ENCODE results near the gene POLA1.

DNA sequence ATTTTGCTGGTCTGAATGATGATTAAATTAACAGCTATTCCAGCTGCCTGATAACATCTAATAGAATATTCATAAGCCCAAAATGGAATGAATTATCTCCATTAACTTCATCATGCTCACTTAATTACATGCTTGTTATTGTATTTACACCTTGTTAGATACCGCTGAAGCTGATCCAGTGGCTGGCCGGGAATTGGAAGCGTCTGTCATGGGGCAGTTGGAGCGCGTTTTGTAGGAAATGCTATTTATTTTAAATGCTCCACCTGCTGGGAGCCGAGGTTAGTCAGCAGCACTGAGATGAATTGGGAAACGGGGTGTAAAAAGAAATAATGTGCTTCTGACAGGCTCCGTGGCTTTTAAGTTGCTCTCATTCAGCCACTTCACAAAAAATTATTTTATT is 296.8 kb downstream of the POLA1 start:
- TF ChIP-seq, protein P1, sequence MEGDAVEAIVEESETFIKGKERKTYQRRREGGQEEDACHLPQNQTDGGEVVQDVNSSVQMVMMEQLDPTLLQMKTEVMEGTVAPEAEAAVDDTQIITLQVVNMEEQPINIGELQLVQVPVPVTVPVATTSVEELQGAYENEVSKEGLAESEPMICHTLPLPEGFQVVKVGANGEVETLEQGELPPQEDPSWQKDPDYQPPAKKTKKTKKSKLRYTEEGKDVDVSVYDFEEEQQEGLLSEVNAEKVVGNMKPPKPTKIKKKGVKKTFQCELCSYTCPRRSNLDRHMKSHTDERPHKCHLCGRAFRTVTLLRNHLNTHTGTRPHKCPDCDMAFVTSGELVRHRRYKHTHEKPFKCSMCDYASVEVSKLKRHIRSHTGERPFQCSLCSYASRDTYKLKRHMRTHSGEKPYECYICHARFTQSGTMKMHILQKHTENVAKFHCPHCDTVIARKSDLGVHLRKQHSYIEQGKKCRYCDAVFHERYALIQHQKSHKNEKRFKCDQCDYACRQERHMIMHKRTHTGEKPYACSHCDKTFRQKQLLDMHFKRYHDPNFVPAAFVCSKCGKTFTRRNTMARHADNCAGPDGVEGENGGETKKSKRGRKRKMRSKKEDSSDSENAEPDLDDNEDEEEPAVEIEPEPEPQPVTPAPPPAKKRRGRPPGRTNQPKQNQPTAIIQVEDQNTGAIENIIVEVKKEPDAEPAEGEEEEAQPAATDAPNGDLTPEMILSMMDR (IDR thresholded peaks at IDR 0.05): no peak
- no peak for TF ChIP-seq EP300 (IDR thresholded peaks at IDR 0.05)
- no peak for TF ChIP-seq POLR2AphosphoS5 (IDR thresholded peaks at IDR 0.05)
